ENCODE data around the gene SEC24A. TPM values are rescaled to one million over a fixed set of nuclear protein-coding genes. Genes with fewer than 3 reads are reported as not detected.
A peak's percentile ranks its signal among the peaks of the same experiment; 100 is the strongest.
"Not testable (repeated sequence)": the region's sequence is repeated elsewhere in the genome, so short reads cannot be mapped to it uniquely, and the experiment has no call there.

SEC24A gene
- 33.6 TPM for polyA plus RNA-seq (2013, experiment 1 of 2)
- 34.5 TPM for polyA plus RNA-seq (2013, experiment 2 of 2)

DNA sequence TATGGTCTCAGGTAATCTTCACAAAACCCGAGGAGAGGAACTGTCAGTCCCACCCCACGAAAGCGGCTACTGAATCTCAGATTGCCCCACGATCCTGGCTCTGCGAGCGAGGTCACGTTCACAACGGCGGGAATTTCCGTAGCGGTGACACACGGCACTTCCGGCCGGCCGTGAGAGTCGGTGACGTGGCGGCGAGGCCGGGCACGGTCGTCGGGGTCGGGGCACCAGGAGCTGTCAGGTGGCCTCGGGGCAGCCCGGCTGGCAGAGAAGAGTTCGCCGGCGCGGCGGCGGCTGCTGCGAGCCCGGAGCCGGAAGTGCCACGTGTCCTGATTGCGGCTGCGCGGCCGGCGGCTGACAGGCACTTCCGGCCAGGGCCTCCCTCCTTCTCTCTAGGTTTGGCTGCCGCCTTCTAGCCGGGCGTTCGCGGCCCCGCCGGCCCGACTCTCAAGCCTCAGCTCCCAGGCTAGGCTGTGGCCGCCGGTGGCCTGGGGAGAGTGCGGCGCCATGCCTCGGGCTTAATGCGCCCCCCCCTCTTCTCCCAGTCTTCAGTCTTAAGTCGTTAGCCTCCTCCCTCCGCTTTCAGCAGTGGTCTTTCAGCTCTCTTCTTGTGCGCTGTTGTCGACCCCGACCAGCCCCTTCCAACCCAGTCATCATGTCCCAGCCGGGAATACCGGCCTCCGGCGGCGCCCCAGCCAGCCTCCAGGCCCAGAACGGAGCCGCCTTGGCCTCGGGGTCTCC lies at the start of gene SEC24A:
TSS of gene SEC24A (plus strand) at position 361 of the 738 bp plus-strand sequence. CDS start at position 653, 292 bp downstream.
- H3K4me1 ChIP-seq (ENCODE audit: control insufficient read depth, insufficient read depth, low read length, poor library complexity, severe bottlenecking), result peaks cover 8% of the 10 kb centered on the region
- peak within 1 kb of the TSS; percentile 99 for H3K27ac ChIP-seq (ENCODE audit: low read depth, low read length, severe bottlenecking)
- no peaks in the 10 kb centered on the region for H3K9me3 ChIP-seq (ENCODE audit: control insufficient read depth, low read length)
- H3K4me3 ChIP-seq (ENCODE audit: extremely low read depth, insufficient read depth, low read length, poor library complexity, severe bottlenecking), result peak within 1 kb of the TSS; percentile 98
- 0% methylated on average over 52 to 59 of the region's 69 CpGs for WGBS, 2 experiments (ENCODE audit: insufficient coverage in 2 of 2)
- peaks cover 9% of the 10 kb centered on the region for H3K36me3 ChIP-seq (ENCODE audit: control insufficient read depth, insufficient read depth, low read length)

DNA sequence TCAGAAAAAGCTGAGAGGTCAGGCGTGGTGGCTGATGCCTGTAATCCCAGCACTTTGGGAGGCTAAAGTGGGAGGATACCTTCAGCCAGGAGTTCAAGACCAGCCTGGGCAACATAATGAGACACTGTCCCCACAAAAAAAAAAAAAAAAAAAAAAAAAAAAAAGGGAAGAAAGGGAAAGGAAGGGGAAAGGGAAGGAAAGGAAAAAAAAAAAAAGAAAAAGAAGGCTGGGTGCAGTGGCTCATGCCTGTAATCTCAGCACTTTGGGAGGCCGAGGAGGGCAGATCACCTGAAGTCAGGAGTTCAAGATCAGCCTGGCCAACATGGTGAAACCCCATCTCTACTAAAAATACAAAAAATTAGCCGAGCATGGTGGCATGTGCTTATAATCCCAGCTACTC lies 48.8 kb upstream of the SEC24A start:
- peaks cover 15% of the 10 kb centered on the region for H3K36me3 ChIP-seq (ENCODE audit: control insufficient read depth, insufficient read depth, low read length)
- not testable (repeated sequence) for H3K4me3 ChIP-seq (ENCODE audit: extremely low read depth, insufficient read depth, low read length, poor library complexity, severe bottlenecking); H3K9me3 ChIP-seq (ENCODE audit: control insufficient read depth, low read length); H3K4me1 ChIP-seq (ENCODE audit: control insufficient read depth, insufficient read depth, low read length, poor library complexity, severe bottlenecking); H3K27ac ChIP-seq (ENCODE audit: low read depth, low read length, severe bottlenecking)
- 80% methylated on average over 2 of the region's 3 CpGs; no CpG with 5 or more reads in 1 of the 2 experiments for WGBS, 2 experiments (ENCODE audit: insufficient coverage in 2 of 2)

DNA sequence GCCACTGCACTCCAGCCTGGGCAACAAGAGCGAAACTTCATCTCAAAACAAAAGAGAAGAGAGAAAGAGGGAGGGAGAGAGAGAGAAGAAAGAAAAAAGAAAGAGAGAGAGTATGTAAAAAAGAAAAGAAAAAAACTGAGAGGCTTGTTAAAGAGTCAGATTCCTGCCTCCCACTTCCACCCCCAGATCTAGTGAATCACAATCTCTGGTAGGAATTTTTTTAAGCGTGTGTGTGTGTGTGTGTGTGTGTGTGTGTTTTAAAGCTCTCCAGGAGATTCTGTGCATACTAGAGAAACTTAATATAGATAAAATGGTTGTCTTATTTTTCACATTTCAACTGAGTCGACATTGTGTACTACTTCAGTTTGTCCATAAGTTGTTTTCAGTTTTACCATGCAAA lies 48.0 kb upstream of the SEC24A start:
- 100% methylated on average over 2 of the region's 3 CpGs; no CpG with 5 or more reads in 1 of the 2 experiments for WGBS, 2 experiments (ENCODE audit: insufficient coverage in 2 of 2)

DNA sequence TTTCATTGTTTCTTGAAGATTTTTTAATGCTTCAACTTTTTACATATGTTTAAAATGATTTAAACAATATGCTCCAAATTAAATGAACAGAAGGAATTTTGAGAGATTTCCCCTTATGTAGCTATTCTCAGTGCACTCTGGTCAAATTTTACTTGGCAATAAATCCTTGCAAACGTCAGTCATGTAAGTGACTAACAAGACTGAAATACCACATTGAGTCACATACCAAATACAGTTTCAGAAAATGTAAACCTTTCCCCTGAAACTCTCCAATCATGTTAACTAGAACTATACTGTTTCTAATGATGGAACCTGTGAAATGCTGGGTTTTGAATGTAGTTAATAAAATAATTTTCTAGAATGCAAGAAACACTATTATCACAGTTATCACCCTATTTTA lies 45.5 kb upstream of the SEC24A start:
- Histone ChIP-seq H3K9me3 (ENCODE audit: control insufficient read depth, low read length) (no peaks in the 10 kb centered on the region), H3K36me3 (ENCODE audit: control insufficient read depth, insufficient read depth, low read length) (peaks cover 36% of the 10 kb centered on the region), H3K27ac (ENCODE audit: low read depth, low read length, severe bottlenecking) (no peak overlapping the region), H3K4me1 (ENCODE audit: control insufficient read depth, insufficient read depth, low read length, poor library complexity, severe bottlenecking) (no peaks in the 10 kb centered on the region), H3K4me3 (ENCODE audit: extremely low read depth, insufficient read depth, low read length, poor library complexity, severe bottlenecking) (no peak overlapping the region)
- 67% methylated on average over 1 of the region's 1 CpG; no CpG with 5 or more reads in 1 of the 2 experiments for WGBS, 2 experiments (ENCODE audit: insufficient coverage in 2 of 2)

More for the DNA sequence above, 48.0 kb upstream of the SEC24A start:
- H3K36me3 ChIP-seq (ENCODE audit: control insufficient read depth, insufficient read depth, low read length), result peaks cover 16% of the 10 kb centered on the region
- H3K4me3 ChIP-seq (ENCODE audit: extremely low read depth, insufficient read depth, low read length, poor library complexity, severe bottlenecking), result no peak overlapping the region
- no peaks in the 10 kb centered on the region for H3K9me3 ChIP-seq (ENCODE audit: control insufficient read depth, low read length)
- no peak overlapping the region for H3K27ac ChIP-seq (ENCODE audit: low read depth, low read length, severe bottlenecking)
- H3K4me1 ChIP-seq (ENCODE audit: control insufficient read depth, insufficient read depth, low read length, poor library complexity, severe bottlenecking), result no peaks in the 10 kb centered on the region

DNA sequence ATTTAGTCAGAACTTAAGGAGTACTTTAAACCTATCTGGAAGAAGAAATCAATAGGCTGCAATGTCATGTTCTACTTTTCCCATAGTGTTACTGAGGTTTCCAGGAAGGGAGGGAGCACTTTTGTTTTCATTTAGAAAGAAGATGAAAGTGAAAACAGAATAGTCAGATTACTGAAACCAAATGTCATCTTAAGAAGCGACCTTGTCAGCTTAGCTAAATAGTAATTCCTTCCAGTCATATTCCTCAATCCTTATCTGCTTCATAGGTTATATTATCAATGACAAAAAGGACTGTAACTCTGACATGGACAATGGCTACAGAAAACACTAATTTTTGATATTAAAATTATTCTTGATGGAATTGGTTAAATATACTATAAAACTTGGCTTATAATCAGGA lies 43.7 kb upstream of the SEC24A start:
- H3K4me1 ChIP-seq (ENCODE audit: control insufficient read depth, insufficient read depth, low read length, poor library complexity, severe bottlenecking), result no peaks in the 10 kb centered on the region
- peaks cover 52% of the 10 kb centered on the region for H3K36me3 ChIP-seq (ENCODE audit: control insufficient read depth, insufficient read depth, low read length)
- no CpG with 5 or more reads among the region's 1 CpG for WGBS, 2 experiments (ENCODE audit: insufficient coverage in 2 of 2)
- H3K4me3 ChIP-seq (ENCODE audit: extremely low read depth, insufficient read depth, low read length, poor library complexity, severe bottlenecking), result no peak overlapping the region
- H3K27ac ChIP-seq (ENCODE audit: low read depth, low read length, severe bottlenecking), result no peak overlapping the region
- no peaks in the 10 kb centered on the region for H3K9me3 ChIP-seq (ENCODE audit: control insufficient read depth, low read length)

DNA sequence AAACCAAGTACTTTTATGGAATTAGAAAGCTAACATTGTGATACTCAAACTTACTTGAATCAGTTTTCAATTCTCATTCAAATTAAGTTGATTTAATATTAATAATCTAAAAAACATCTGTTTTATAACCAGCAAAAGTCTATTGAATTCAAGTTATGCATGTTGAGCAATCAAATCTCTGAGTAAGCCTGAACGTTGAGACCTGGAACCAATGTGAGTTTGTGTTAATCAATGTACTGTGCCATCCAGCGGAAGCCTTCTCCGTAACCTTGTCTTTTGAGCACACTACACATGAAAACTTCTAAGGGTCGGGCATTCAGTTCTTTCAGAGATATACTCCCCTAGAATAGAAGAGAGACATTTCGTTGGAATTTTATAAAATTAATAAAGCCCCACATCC lies 41.9 kb upstream of the SEC24A start:
- Histone ChIP-seq H3K4me3 (ENCODE audit: extremely low read depth, insufficient read depth, low read length, poor library complexity, severe bottlenecking) (no peak overlapping the region), H3K27ac (ENCODE audit: low read depth, low read length, severe bottlenecking) (no peak overlapping the region), H3K4me1 (ENCODE audit: control insufficient read depth, insufficient read depth, low read length, poor library complexity, severe bottlenecking) (no peaks in the 10 kb centered on the region), H3K36me3 (ENCODE audit: control insufficient read depth, insufficient read depth, low read length) (peaks cover 68% of the 10 kb centered on the region), H3K9me3 (ENCODE audit: control insufficient read depth, low read length) (no peaks in the 10 kb centered on the region)
- 83% methylated on average over 1 of the region's 5 CpGs; no CpG with 5 or more reads in 1 of the 2 experiments for WGBS, 2 experiments (ENCODE audit: insufficient coverage in 2 of 2)

DNA sequence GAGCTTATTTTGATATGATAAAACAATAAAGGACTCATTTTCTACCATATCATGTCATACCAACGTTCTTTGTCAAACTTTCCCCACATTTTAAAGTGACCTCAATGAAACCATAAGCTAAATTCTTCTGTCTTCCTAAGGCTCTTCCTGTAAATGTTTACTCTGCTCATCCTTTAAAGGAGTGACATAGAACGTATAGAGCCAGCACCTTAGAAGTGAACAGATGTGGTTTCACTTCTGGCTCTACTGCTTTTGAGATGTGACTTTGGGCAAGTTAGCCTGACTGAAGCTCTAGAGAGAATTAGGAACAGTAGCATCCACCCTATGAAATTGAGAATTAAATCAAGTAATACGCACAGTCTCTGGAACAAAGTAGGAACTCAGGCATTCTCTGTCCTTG lies 40.0 kb upstream of the SEC24A start:
- Histone ChIP-seq H3K9me3 (ENCODE audit: control insufficient read depth, low read length) (no peaks in the 10 kb centered on the region), H3K36me3 (ENCODE audit: control insufficient read depth, insufficient read depth, low read length) (peaks cover 71% of the 10 kb centered on the region), H3K4me3 (ENCODE audit: extremely low read depth, insufficient read depth, low read length, poor library complexity, severe bottlenecking) (no peak overlapping the region), H3K4me1 (ENCODE audit: control insufficient read depth, insufficient read depth, low read length, poor library complexity, severe bottlenecking) (no peaks in the 10 kb centered on the region), H3K27ac (ENCODE audit: low read depth, low read length, severe bottlenecking) (no peak overlapping the region)
- 91 to 100% methylated on average over 3 of the region's 3 CpGs for whole genome bisulfite sequencing, 2 experiments (ENCODE audit: insufficient coverage in 2 of 2)

DNA sequence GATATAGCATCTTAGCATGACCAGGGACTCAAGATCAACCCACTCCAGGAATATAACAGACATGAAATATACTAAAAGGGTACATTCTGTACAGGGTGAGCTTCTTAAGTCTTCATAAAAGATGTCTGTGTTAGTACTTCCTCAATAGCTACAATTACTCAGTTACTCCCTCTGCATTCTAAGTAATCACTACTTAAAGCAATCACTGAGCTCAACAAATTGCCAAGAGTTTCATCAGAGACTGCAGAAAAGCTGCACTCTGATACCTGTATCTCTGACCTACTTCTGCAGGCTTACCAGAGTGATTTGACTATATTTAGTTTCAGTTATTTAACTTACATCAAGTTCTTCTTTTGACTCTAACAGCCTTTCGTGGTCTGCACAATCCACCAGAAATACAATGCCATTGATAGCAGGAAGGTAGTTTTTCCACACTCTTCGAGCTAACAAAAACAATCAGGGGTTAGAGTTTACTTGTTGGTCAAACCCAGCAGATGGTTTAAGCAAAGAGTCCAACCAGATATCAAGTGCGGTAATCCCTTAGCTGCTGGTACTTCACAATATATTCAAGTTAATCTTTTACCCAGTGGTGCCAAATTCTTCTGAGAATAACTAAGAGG lies 39.2 kb upstream of the SEC24A start:
- Histone ChIP-seq H3K36me3 (ENCODE audit: control insufficient read depth, insufficient read depth, low read length) (peaks cover 66% of the 10 kb centered on the region), H3K9me3 (ENCODE audit: control insufficient read depth, low read length) (no peaks in the 10 kb centered on the region), H3K27ac (ENCODE audit: low read depth, low read length, severe bottlenecking) (no peak overlapping the region), H3K4me1 (ENCODE audit: control insufficient read depth, insufficient read depth, low read length, poor library complexity, severe bottlenecking) (no peaks in the 10 kb centered on the region), H3K4me3 (ENCODE audit: extremely low read depth, insufficient read depth, low read length, poor library complexity, severe bottlenecking) (no peak overlapping the region)
- 100% methylated on average over 1 to 2 of the region's 3 CpGs for WGBS, 2 experiments (ENCODE audit: insufficient coverage in 2 of 2)

DNA sequence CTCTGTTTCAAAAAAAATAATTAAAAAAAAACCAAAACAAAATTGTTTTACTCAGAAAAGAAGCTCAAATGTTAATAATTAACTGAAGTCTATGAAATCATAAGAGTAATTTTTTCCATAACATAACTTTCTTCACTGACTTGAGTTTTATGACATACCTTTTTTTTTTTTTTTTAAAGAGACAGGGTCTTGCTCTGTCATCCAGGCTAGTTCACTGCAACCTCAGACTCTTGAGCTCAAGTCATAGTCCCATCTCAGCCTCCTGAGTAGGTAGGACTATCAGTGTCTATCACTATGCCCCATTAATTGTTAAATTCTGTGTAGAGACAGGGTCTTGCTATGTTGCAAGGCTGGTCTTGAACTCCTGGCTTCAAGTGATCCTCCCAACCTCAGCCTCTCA lies 37.9 kb upstream of the SEC24A start:
- Histone ChIP-seq H3K4me3 (ENCODE audit: extremely low read depth, insufficient read depth, low read length, poor library complexity, severe bottlenecking) (no peak overlapping the region), H3K27ac (ENCODE audit: low read depth, low read length, severe bottlenecking) (no peak overlapping the region), H3K36me3 (ENCODE audit: control insufficient read depth, insufficient read depth, low read length) (peaks cover 66% of the 10 kb centered on the region), H3K9me3 (ENCODE audit: control insufficient read depth, low read length) (no peaks in the 10 kb centered on the region), H3K4me1 (ENCODE audit: control insufficient read depth, insufficient read depth, low read length, poor library complexity, severe bottlenecking) (no peaks in the 10 kb centered on the region)

DNA sequence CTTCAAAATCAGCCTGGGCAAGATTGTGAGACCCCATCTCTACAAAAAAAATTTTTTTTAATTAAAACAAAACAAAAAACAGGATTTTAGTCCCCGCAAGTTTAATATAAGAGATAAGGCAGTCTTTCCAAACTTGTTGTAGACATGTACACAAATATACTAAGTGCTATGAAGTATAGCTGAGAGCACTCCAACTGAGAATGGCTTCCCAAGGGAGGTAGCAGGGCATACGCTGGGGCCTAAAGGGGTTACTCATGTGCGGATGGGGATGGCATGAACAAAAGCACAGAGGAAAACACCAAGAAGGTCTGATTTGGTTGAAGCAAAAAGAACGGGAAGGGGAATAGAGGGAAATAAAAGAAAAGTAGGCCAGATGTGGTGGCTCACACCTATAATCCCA lies 37.1 kb upstream of the SEC24A start:
- Histone ChIP-seq H3K9me3 (ENCODE audit: control insufficient read depth, low read length) (no peaks in the 10 kb centered on the region), H3K36me3 (ENCODE audit: control insufficient read depth, insufficient read depth, low read length) (peaks cover 61% of the 10 kb centered on the region), H3K4me3 (ENCODE audit: extremely low read depth, insufficient read depth, low read length, poor library complexity, severe bottlenecking) (no peak overlapping the region), H3K27ac (ENCODE audit: low read depth, low read length, severe bottlenecking) (no peak overlapping the region), H3K4me1 (ENCODE audit: control insufficient read depth, insufficient read depth, low read length, poor library complexity, severe bottlenecking) (no peaks in the 10 kb centered on the region)
- 93 to 100% methylated on average over 3 of the region's 4 CpGs for WGBS, 2 experiments (ENCODE audit: insufficient coverage in 2 of 2)

Data from mesodermal cell (in vitro differentiated cells).